ENCODE measurements around the gene CRADD. TPM values are rescaled to one million over a fixed set of nuclear protein-coding genes. Genes with fewer than 3 reads are reported as not detected.

The CRADD gene
- total and polyA plus RNA-seq, 2 donors (not counting 3 experiments of a cell fraction or from before 2014, with no cell fraction given) = 11.7 to 14.5 TPM

DNA sequence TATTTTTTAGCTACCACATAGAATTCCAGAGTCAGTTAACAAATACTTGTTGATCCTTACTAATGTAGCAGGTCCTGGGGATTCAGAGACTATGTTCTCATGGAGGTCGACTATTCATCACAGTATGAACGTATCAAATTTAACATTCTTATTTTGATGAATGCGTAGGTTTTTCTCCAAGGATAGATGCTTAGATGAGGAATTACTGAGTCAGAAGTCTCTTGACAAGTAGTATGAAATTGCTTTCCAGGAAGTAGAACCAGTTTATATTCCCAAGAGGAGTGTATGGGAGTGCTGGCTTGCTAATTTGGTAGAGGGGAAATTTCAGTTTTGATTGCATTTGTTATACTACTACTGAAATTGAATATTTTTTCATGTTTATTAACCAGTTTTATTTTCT lies 42.8 kb upstream of the CRADD start:
- no peaks in the 10 kb centered on the region for H3K9me3 ChIP-seq (replicated peaks; ENCODE audit: control insufficient read depth, insufficient read depth, low read length)
- no peaks in the 10 kb centered on the region for H3K4me1 ChIP-seq (ENCODE audit: control insufficient read depth, extremely low read depth, insufficient read depth, low read length)
- FAIRE-seq = no peak
- no peak overlapping the region for H3K4me3 ChIP-seq (replicated peaks in 1 of 3; ENCODE audit: insufficient read depth in 1 of 3, low read depth in 1 of 3, low read length in 3 of 3)
- H2AFZ ChIP-seq (ENCODE audit: low read depth, low read length) = no peak overlapping the region
- TF ChIP-seq GATA2 (IDR thresholded peaks at IDR 0.05; ENCODE audit: insufficient read depth, insufficient read length, low read depth, low read length) = no peak
- no peak for TF ChIP-seq MYC (IDR thresholded peaks at IDR 0.05; ENCODE audit: low read depth, low read length)
- no peak for TF ChIP-seq POLR2A (IDR thresholded peaks at IDR 0.05; ENCODE audit: low read depth, low read length)
- no peak for TF ChIP-seq EZH2 (IDR thresholded peaks at IDR 0.05; ENCODE audit: borderline replicate concordance, low read depth, low read length, severe bottlenecking)
- TF ChIP-seq, protein P1, sequence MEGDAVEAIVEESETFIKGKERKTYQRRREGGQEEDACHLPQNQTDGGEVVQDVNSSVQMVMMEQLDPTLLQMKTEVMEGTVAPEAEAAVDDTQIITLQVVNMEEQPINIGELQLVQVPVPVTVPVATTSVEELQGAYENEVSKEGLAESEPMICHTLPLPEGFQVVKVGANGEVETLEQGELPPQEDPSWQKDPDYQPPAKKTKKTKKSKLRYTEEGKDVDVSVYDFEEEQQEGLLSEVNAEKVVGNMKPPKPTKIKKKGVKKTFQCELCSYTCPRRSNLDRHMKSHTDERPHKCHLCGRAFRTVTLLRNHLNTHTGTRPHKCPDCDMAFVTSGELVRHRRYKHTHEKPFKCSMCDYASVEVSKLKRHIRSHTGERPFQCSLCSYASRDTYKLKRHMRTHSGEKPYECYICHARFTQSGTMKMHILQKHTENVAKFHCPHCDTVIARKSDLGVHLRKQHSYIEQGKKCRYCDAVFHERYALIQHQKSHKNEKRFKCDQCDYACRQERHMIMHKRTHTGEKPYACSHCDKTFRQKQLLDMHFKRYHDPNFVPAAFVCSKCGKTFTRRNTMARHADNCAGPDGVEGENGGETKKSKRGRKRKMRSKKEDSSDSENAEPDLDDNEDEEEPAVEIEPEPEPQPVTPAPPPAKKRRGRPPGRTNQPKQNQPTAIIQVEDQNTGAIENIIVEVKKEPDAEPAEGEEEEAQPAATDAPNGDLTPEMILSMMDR (IDR thresholded peaks at IDR 0.05; ENCODE audit: extremely low read depth in 1 of 2, insufficient read depth in 1 of 2, low read depth in 1 of 2, low read length in 2 of 2) = no peak
- TF ChIP-seq, protein P2, sequence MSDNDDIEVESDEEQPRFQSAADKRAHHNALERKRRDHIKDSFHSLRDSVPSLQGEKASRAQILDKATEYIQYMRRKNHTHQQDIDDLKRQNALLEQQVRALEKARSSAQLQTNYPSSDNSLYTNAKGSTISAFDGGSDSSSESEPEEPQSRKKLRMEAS (IDR thresholded peaks at IDR 0.05; ENCODE audit: insufficient read depth, insufficient read length) = no peak
- TF ChIP-seq FOS (IDR thresholded peaks at IDR 0.05; ENCODE audit: borderline replicate concordance, insufficient read depth, low read length) = no peak
- TF ChIP-seq POLR2AphosphoS5 (IDR thresholded peaks at IDR 0.05; ENCODE audit: insufficient read depth, low read depth, low read length) = no peak
- TF ChIP-seq JUN (IDR thresholded peaks at IDR 0.05; ENCODE audit: borderline replicate concordance, insufficient read depth, insufficient read length, low read depth) = no peak
- no peaks in the 10 kb centered on the region for H4K20me1 ChIP-seq (replicated peaks; ENCODE audit: control insufficient read depth, extremely low read depth, insufficient read depth, low read length)
- no peak overlapping the region for H3K9ac ChIP-seq (replicated peaks; ENCODE audit: extremely low read depth, insufficient read depth, low read length)
- H3K79me2 ChIP-seq (ENCODE audit: control insufficient read depth, insufficient read depth, low read length) = no peaks in the 10 kb centered on the region
- no peaks in the 10 kb centered on the region for H3K9me1 ChIP-seq (replicated peaks; ENCODE audit: control insufficient read depth, extremely low read depth, insufficient read depth, low read length)
- ChIA-PET POLR2A (no interaction called here), CTCF (interaction anchor here (1.1 kb wide), 1 partner anchor 19 kb away, joined by 3 read pairs; no protein-coding TSS in a partner anchor)
- dilution Hi-C loops (cut with MboI; ENCODE audit: extremely low pct_ligation_motif_present, low sequenced_read_pairs) = no loop called here
- peaks cover 6 to 19% of the 10 kb centered on the region in 2 experiments for H3K27me3 ChIP-seq (ENCODE audit: control insufficient read depth in 2 of 2, insufficient read depth in 2 of 2, low read length in 2 of 2)
- no TSS peak for BruUV-seq (replicated peaks)
- no peak overlapping the region for H3K27ac ChIP-seq (ENCODE audit: insufficient read depth, low read depth, low read length)
- H3K36me3 ChIP-seq (ENCODE audit: control insufficient read depth in 2 of 2, extremely low read depth in 1 of 2, insufficient read depth in 2 of 2, low read length in 2 of 2) = no peaks in the 10 kb centered on the region
- DNase-seq (ENCODE audit: low read depth, low spot score) = no peak
- H3K4me2 ChIP-seq (ENCODE audit: insufficient read depth, low read length) = no peak overlapping the region
- intact Hi-C loops (cut with micrococcal nuclease) = no loop called here
